Fibroblast of lung (primary cell): ENCODE measurements around the gene MICA.
A peak's percentile ranks its signal among the peaks of the same experiment; 100 is the strongest.
"Not testable (repeated sequence)": the region's sequence is repeated elsewhere in the genome, so short reads cannot be mapped to it uniquely, and the experiment has no call there.

Experiments used
- EZH2 ChIP-seq: IDR thresholded peaks from 2 replicates; pipeline ENCODE4 v1.5.1; 2012; ENCODE audit warnings: low read length, control low read depth, mild to moderate bottlenecking; ENCODE audit errors: missing control alignments
- TF ChIP-seq, protein P1 (sequence below), 2 donors: IDR thresholded peaks in 1 of 2; conservative IDR thresholded peaks in 1 of 2; 1 replicate in 1 of 2; 2 replicates in 1 of 2; pipeline ENCODE4 v1.5.1; 2011 to 2012; ENCODE audit warnings: low read length in 2 of 2, control low read depth in 1 of 2, inconsistent platforms in 1 of 2, low read depth in 1 of 2, mild to moderate bottlenecking in 1 of 2

DNA sequence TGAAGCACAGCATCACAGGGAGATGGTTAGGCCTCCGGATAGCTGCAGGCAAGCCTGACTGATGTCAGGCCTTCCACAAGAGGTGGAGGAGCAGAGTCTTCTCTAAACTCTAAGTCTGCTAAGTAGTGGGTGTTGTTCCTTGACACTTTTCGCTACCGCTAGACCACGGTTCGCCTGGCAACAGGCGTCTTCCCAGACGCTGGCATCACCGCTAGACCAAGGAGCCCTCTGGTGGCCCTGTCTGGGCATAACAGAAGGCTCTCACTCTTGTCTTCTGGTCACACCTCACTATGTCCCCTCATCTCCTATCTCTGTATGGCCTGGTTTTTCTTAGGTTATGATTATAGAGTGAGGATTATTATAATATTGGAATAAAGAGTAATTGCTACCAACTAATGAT lies 29.3 kb upstream of the MICA start:
- TF ChIP-seq, protein P1, sequence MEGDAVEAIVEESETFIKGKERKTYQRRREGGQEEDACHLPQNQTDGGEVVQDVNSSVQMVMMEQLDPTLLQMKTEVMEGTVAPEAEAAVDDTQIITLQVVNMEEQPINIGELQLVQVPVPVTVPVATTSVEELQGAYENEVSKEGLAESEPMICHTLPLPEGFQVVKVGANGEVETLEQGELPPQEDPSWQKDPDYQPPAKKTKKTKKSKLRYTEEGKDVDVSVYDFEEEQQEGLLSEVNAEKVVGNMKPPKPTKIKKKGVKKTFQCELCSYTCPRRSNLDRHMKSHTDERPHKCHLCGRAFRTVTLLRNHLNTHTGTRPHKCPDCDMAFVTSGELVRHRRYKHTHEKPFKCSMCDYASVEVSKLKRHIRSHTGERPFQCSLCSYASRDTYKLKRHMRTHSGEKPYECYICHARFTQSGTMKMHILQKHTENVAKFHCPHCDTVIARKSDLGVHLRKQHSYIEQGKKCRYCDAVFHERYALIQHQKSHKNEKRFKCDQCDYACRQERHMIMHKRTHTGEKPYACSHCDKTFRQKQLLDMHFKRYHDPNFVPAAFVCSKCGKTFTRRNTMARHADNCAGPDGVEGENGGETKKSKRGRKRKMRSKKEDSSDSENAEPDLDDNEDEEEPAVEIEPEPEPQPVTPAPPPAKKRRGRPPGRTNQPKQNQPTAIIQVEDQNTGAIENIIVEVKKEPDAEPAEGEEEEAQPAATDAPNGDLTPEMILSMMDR (conservative IDR thresholded peaks at IDR 0.05 in 1 of 2, IDR thresholded peaks at IDR 0.05 in 1 of 2; ENCODE audit: low read depth in 1 of 2, low read length in 2 of 2): peak; percentile 32 to 40
- not testable (repeated sequence) for TF ChIP-seq EZH2
